ENCODE data around the gene SH3GL1. TPM values are rescaled to one million over a fixed set of nuclear protein-coding genes. Genes with fewer than 3 reads are reported as not detected.

The SH3GL1 gene
- polyA plus RNA-seq, 1 experiment, result 89.4 TPM

DNA sequence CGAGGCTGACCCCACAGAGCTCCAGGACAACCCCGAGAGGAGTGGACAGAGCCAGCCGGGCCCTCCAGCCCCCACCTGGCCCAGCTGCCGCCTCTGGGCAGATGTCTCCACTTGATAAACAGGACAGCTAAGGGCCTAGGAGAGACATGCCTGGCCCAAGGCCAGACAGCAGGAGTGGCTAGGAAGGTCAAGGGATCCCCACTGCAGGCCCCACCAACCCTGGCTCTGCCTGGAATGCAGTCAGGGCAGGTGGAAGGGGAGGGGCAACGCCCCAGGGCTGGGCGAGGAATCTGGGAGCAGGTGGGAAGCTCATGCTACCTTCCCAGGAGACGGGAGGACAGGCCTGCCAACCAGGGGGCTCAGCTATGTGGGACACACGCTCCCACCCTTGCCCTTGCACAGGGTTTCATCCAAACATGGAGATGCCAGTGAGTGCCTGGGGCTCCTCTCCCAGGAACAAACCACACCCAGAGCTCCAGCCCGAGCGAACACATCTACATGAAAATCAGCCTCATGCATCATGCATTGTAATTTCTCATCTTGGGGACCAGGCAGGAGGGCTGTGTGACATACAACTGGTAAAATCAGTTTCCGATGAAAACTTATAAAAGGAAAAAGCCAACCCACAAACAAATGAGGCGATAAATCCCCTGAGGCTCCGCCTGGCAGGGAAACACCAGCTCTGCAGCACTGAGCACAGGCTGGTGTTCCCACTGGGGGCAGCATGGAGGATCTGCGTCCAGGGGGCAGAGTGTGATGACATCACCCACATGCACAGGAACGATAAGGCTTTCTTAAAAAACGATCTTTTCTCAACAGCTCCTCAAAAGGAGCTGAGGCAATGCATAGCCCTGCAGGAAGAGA is 25.0 kb downstream of the SH3GL1 start:
- peaks cover 3% of the 10 kb centered on the region for H3K36me3 ChIP-seq (ENCODE audit: control insufficient read depth, insufficient read depth, low read length)
- H3K4me3 ChIP-seq (ENCODE audit: low read depth, low read length), result no peak overlapping the region
- ChIA-PET POLR2A (no interaction called here), CTCF (interaction anchor here (0.6 to 5.3 kb wide), 14 partner anchors 9 to 129 kb away, joined by 3 to 33 read pairs (median 6); partner anchors contain the start of genes SH3GL1 and YJU2)
- TF ChIP-seq, protein P1, sequence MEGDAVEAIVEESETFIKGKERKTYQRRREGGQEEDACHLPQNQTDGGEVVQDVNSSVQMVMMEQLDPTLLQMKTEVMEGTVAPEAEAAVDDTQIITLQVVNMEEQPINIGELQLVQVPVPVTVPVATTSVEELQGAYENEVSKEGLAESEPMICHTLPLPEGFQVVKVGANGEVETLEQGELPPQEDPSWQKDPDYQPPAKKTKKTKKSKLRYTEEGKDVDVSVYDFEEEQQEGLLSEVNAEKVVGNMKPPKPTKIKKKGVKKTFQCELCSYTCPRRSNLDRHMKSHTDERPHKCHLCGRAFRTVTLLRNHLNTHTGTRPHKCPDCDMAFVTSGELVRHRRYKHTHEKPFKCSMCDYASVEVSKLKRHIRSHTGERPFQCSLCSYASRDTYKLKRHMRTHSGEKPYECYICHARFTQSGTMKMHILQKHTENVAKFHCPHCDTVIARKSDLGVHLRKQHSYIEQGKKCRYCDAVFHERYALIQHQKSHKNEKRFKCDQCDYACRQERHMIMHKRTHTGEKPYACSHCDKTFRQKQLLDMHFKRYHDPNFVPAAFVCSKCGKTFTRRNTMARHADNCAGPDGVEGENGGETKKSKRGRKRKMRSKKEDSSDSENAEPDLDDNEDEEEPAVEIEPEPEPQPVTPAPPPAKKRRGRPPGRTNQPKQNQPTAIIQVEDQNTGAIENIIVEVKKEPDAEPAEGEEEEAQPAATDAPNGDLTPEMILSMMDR (IDR thresholded peaks at IDR 0.05; ENCODE audit: insufficient read depth, low read depth, low read length), result peak; percentile 56
- no peaks in the 10 kb centered on the region for H3K27me3 ChIP-seq (ENCODE audit: control insufficient read depth, insufficient read depth, low read length)
- no peak for DNase-seq (ENCODE audit: low read depth)

DNA sequence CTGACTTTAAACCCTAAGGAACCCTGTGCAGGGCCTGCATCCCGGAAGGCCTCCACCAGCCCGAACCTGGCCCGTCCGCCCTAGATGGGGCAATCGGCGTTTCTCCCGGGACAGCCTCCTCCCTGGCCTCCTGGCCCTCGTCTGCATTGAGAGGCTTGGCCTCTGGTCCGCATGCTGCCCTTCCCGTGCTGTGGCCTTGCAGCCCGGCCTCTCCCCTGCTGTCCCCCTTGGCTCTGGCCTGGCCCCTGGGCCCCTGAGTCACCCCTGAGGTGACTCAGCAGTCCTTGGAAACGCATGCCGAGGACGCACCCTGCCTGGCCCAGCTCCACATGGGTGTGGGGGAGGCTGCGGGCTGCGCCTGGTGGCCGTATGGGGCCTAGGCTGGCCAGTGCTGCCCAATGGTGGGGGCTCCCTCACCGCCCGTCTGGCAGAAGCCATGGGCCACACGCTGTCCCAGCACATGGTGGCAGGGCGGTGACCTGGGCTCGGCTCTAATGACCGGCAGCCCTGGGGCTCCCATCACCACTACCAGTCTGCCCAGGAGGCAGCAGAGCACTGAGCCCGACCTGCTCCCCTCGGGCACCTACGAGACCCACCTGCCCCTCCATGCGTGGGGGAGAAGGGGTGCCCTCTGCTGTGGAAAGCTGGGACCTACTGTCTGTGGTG is 25.7 kb downstream of the SH3GL1 start:
- peak; percentile 65 for DNase-seq (ENCODE audit: low read depth)
- ChIA-PET CTCF (interaction anchor here (0.7 to 5.3 kb wide), 14 partner anchors 8 to 128 kb away, joined by 3 to 33 read pairs (median 6); partner anchors contain the start of genes SH3GL1 and YJU2), POLR2A (no interaction called here)
- TF ChIP-seq, protein P1 (IDR thresholded peaks at IDR 0.05; ENCODE audit: insufficient read depth, low read depth, low read length), result peak; percentile 24
- H3K27me3 ChIP-seq (ENCODE audit: control insufficient read depth, insufficient read depth, low read length), result no peaks in the 10 kb centered on the region
- peaks cover 4% of the 10 kb centered on the region for H3K36me3 ChIP-seq (ENCODE audit: control insufficient read depth, insufficient read depth, low read length)
- H3K4me3 ChIP-seq (ENCODE audit: low read depth, low read length), result no peak overlapping the region

DNA sequence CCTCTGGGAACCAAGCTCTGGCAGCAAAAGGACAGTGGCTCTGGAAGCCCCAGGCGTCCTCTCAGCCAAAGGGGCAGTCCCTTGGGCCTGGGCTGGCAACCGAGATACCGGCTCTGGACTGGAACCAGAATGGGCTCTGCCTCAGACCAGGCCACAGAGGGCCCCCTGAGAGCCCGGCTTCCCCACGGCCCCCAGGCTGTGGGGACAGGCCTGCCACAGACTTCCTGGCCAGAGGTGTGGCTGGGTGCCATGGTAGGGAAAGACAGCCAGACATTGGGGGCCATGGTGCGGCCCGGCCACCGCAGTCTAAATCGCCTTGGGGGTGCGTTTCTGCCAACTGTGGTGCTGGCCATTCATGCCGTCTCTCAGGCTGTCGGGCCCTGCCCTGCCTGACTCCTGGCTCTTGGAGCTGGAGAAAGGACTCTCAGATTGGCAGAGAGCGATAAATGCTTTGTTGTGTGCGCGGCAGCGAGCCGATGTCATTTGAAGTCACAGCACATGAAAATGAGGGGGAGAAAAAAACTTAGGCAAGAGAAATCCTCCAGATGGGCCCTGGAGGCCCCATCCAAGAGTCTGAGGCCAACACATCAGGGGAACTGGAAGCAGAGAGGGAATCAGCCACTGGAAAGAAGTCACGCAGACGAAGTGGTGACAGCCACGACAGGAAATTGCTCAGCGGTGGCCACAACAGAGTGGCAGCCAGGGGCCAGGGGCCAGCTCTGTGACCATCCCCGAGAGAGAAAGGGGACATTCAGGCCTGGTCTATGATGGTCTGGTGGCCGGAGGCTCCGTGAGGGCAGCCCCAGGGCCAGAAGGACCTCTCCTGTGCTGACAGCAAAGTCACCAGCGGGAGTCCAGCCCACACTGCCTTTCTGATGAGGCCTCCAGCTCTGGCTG is 26.5 kb downstream of the SH3GL1 start:
- ChIA-PET CTCF (interaction anchor here (0.7 to 5.3 kb wide), 8 partner anchors 9 to 107 kb away, joined by 3 to 33 read pairs (median 8); partner anchors contain the start of gene SH3GL1), POLR2A (no interaction called here)
- TF ChIP-seq, protein P1 (IDR thresholded peaks at IDR 0.05; ENCODE audit: insufficient read depth, low read depth, low read length), result no peak
- no peak overlapping the region for H3K4me3 ChIP-seq (ENCODE audit: low read depth, low read length)
- peaks cover 4% of the 10 kb centered on the region for H3K36me3 ChIP-seq (ENCODE audit: control insufficient read depth, insufficient read depth, low read length)
- H3K27me3 ChIP-seq (ENCODE audit: control insufficient read depth, insufficient read depth, low read length), result no peaks in the 10 kb centered on the region
- peak; percentile 35 for DNase-seq (ENCODE audit: low read depth)

DNA sequence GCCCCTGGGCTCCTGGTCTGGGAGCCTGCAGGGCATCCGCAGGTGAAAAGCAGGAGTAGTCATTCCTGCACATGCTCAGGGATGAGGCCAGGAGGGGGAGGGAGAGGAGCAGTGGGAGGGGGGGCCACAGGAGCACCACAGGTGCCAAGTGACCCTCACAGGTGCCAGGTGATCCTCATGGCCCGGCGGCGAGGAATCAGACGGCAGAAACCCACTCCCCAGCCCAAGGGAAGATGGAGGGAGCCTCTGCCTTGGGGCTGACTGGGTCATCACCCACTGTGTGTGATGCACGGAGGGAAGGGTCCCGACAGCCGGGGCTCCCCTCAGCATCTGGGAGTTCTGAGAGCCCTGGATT is 27.4 kb downstream of the SH3GL1 start:
- TF ChIP-seq, protein P1 (IDR thresholded peaks at IDR 0.05; ENCODE audit: insufficient read depth, low read depth, low read length), result no peak
- Histone ChIP-seq H3K27me3 (ENCODE audit: control insufficient read depth, insufficient read depth, low read length) (no peaks in the 10 kb centered on the region), H3K4me3 (ENCODE audit: low read depth, low read length) (no peak overlapping the region), H3K36me3 (ENCODE audit: control insufficient read depth, insufficient read depth, low read length) (peaks cover 4% of the 10 kb centered on the region)
- POLR2A ChIA-PET, result no interaction called here
- DNase-seq (ENCODE audit: low read depth), result no peak
- CTCF ChIA-PET, result interaction anchor here (0.9 to 1.6 kb wide), 2 partner anchors 11 to 27 kb away, joined by 3 read pairs; partner anchors contain the start of gene SH3GL1

Measured in BJ (cell line).